ENCODE data around the gene AGTPBP1. TPM values are rescaled to one million over a fixed set of nuclear protein-coding genes. Genes with fewer than 3 reads are reported as not detected.
"Not testable (repeated sequence)": the region's sequence is repeated elsewhere in the genome, so short reads cannot be mapped to it uniquely, and the experiment has no call there.

Gene AGTPBP1
- total RNA-seq, 2 donors from 2014 or later: 10.0 to 10.5 TPM

GRCh38 chr9:85575868-85576267, 165.9 kb downstream of the AGTPBP1 start:
- no peak for DNase-seq (ENCODE audit: low spot score)
- H3K4me3 ChIP-seq: no peak overlapping the region

GRCh38 chr9:85573546-85573945, 168.2 kb downstream of the AGTPBP1 start:
- H3K36me3 ChIP-seq; DNase-seq (ENCODE audit: low spot score); H3K9me3 ChIP-seq; H3K27me3 ChIP-seq (replicated peaks; ENCODE audit: insufficient read depth); intact Hi-C loops (cut with DNase I); H3K4me3 ChIP-seq; H3K27ac ChIP-seq; H3K4me1 ChIP-seq (replicated peaks): not testable (repeated sequence)
- 98% methylated on average over 26 of the region's 26 CpGs for WGBS

More at GRCh38 chr9:85575868-85576267, 165.9 kb downstream of the AGTPBP1 start:
- Histone ChIP-seq H3K4me1 (replicated peaks) (no peaks in the 10 kb centered on the region), H3K36me3 (no peaks in the 10 kb centered on the region), H3K27me3 (replicated peaks; ENCODE audit: insufficient read depth) (no peaks in the 10 kb centered on the region), H3K27ac (no peak overlapping the region), H3K9me3 (no peaks in the 10 kb centered on the region)
- intact Hi-C loops (cut with DNase I): no loop called here
- TF ChIP-seq CTCF (IDR thresholded peaks at IDR 0.05) (no peak), POLR2AphosphoS5 (IDR thresholded peaks at IDR 0.05) (no peak), POLR2A (IDR thresholded peaks at IDR 0.05) (no peak)

GRCh38 chr9:85572917-85573316, 168.8 kb downstream of the AGTPBP1 start:
- H3K27ac ChIP-seq; H3K4me3 ChIP-seq; H3K36me3 ChIP-seq; H3K27me3 ChIP-seq (replicated peaks; ENCODE audit: insufficient read depth); DNase-seq (ENCODE audit: low spot score); intact Hi-C loops (cut with DNase I); H3K9me3 ChIP-seq; H3K4me1 ChIP-seq (replicated peaks): not testable (repeated sequence)
- 97% methylated on average over 11 of the region's 11 CpGs for WGBS

- intact Hi-C loops (cut with DNase I): no loop called here
These were observed 171.8 kb downstream of the AGTPBP1 start for GRCh38 chr9:85569988-85570387.

GRCh38 chr9:85559526-85559925, 182.2 kb downstream of the AGTPBP1 start:
- Histone ChIP-seq H3K36me3 (no peaks in the 10 kb centered on the region), H3K9me3 (no peaks in the 10 kb centered on the region), H3K27ac (no peak overlapping the region), H3K4me1 (replicated peaks) (no peaks in the 10 kb centered on the region), H3K27me3 (replicated peaks; ENCODE audit: insufficient read depth) (no peaks in the 10 kb centered on the region), H3K4me3 (no peak overlapping the region)
- WGBS: 72% methylated on average over 3 of the region's 3 CpGs
- intact Hi-C loops (cut with DNase I): no loop called here
- TF ChIP-seq POLR2A (IDR thresholded peaks at IDR 0.05) (no peak), POLR2AphosphoS5 (IDR thresholded peaks at IDR 0.05) (no peak), CTCF (IDR thresholded peaks at IDR 0.05) (no peak)
- no peak for DNase-seq (ENCODE audit: low spot score)

More at GRCh38 chr9:85569988-85570387, 171.8 kb downstream of the AGTPBP1 start:
- H3K4me3 ChIP-seq: no peak overlapping the region
- H3K4me1 ChIP-seq (replicated peaks): no peaks in the 10 kb centered on the region
- no peaks in the 10 kb centered on the region for H3K9me3 ChIP-seq
- WGBS: 57% methylated on average over 2 of the region's 2 CpGs
- H3K36me3 ChIP-seq: no peaks in the 10 kb centered on the region
- TF ChIP-seq POLR2A (IDR thresholded peaks at IDR 0.05): no peak
- TF ChIP-seq CTCF (IDR thresholded peaks at IDR 0.05): no peak
- TF ChIP-seq POLR2AphosphoS5 (IDR thresholded peaks at IDR 0.05): no peak
- H3K27ac ChIP-seq: no peak overlapping the region
- DNase-seq (ENCODE audit: low spot score): no peak
- no peaks in the 10 kb centered on the region for H3K27me3 ChIP-seq (replicated peaks; ENCODE audit: insufficient read depth)

GRCh38 chr9:85554349-85554748, 187.4 kb downstream of the AGTPBP1 start:
- Histone ChIP-seq H3K4me1 (replicated peaks) (no peaks in the 10 kb centered on the region), H3K36me3 (no peaks in the 10 kb centered on the region), H3K4me3 (no peak overlapping the region), H3K27ac (no peak overlapping the region), H3K27me3 (replicated peaks; ENCODE audit: insufficient read depth) (no peaks in the 10 kb centered on the region), H3K9me3 (no peaks in the 10 kb centered on the region)
- TF ChIP-seq POLR2A (IDR thresholded peaks at IDR 0.05): no peak
- TF ChIP-seq POLR2AphosphoS5 (IDR thresholded peaks at IDR 0.05): no peak
- TF ChIP-seq CTCF (IDR thresholded peaks at IDR 0.05): no peak
- no peak for DNase-seq (ENCODE audit: low spot score)
- intact Hi-C loops (cut with DNase I): no loop called here
- 96% methylated on average over 1 of the region's 1 CpG for WGBS
